ENCODE data around the gene KLHL3. TPM values are rescaled to one million over a fixed set of nuclear protein-coding genes. Genes with fewer than 3 reads are reported as not detected.
A peak's percentile ranks its signal among the peaks of the same experiment; 100 is the strongest.

Gene KLHL3
- total RNA-seq, 1 donor from 2014 or later: 8.9 TPM

GRCh38 chr5:137752905-137753690 is 17.2 kb upstream of the KLHL3 start:
- Histone ChIP-seq H3K4me1 (ENCODE audit: insufficient read depth, low read length) (peaks cover 3% of the 10 kb centered on the region), H3K4me2 (ENCODE audit: low read length) (peak overlapping the region; percentile 93), H3K9me3 (ENCODE audit: insufficient read depth, low read depth, low read length) (no peaks in the 10 kb centered on the region), H4K20me1 (ENCODE audit: insufficient read depth, low read length) (peaks cover 57% of the 10 kb centered on the region), H3K36me3 (ENCODE audit: insufficient read depth, low read length) (peaks cover 8% of the 10 kb centered on the region), H2AFZ (ENCODE audit: low read depth, low read length) (no peak overlapping the region), H3K27me3 (ENCODE audit: insufficient read depth, low read length) (no peaks in the 10 kb centered on the region), H3K9ac (ENCODE audit: low read length) (peak overlapping the region; percentile 98), H3K4me3 (ENCODE audit: insufficient read depth, low read depth, low read length) (peak overlapping the region; percentile 93), H3K27ac (ENCODE audit: low read depth, low read length) (peak overlapping the region; percentile 99), H3K79me2 (ENCODE audit: insufficient read depth, low read length) (peaks cover 58% of the 10 kb centered on the region)
- H3K4me3 Mint-ChIP-seq (ENCODE audit: unreplicated experiment): peak overlapping the region; percentile 98
- H3K9me3 Mint-ChIP-seq (ENCODE audit: unreplicated experiment): no peaks in the 10 kb centered on the region
- H3K4me1 Mint-ChIP-seq (ENCODE audit: low read depth, unreplicated experiment): peaks cover 13% of the 10 kb centered on the region
- no peaks in the 10 kb centered on the region for H3K27me3 Mint-ChIP-seq (ENCODE audit: low read depth, unreplicated experiment)
- H3K36me3 Mint-ChIP-seq (ENCODE audit: low read depth, unreplicated experiment): peaks cover 7% of the 10 kb centered on the region
- TF ChIP-seq EZH2 (IDR thresholded peaks at IDR 0.05; ENCODE audit: insufficient read depth, low read length) (no peak), CTCF (IDR thresholded peaks at IDR 0.05; ENCODE audit: insufficient read depth, low read depth, low read length) (no peak)
- DNase-seq (ENCODE audit: low read depth) (no peak), FAIRE-seq (no peak)
- peak overlapping the region; percentile 100 for H3K27ac Mint-ChIP-seq (ENCODE audit: unreplicated experiment)

DNA sequence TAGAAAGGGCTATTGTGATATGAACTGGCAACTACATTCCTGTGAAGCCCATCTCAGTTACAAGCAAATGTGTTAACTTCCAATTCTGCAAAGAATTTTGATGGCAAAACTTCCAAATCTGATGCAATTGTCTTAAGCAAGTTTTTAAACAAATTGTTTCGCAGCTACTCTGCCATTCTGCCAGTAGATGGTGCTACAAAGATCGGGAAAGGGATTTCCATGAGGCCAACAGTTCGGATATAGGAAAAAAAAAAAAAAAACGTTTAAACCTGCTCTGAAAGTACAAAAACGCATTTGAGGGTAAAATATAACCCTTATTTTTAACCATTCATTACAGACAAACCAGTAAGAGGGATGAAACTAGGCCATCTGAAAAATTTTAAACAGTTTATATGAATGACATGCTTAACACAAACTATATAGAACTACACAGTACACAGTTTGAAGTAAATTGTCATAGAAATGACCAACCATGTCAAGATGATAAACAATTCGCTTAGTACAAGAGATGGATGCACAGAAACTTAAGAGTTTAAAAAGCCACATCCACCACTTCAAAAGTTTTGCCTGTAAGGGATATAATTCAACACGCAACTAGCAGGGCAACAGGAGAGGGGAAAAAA is 16.1 kb upstream of the KLHL3 start:
- peaks cover 13% of the 10 kb centered on the region for H3K4me1 Mint-ChIP-seq (ENCODE audit: low read depth, unreplicated experiment)
- Histone ChIP-seq H3K27ac (ENCODE audit: low read depth, low read length) (no peak overlapping the region), H2AFZ (ENCODE audit: low read depth, low read length) (no peak overlapping the region), H3K9me3 (ENCODE audit: insufficient read depth, low read depth, low read length) (no peaks in the 10 kb centered on the region), H3K4me2 (ENCODE audit: low read length) (peak overlapping the region; percentile 93), H4K20me1 (ENCODE audit: insufficient read depth, low read length) (peaks cover 68% of the 10 kb centered on the region), H3K36me3 (ENCODE audit: insufficient read depth, low read length) (peaks cover 8% of the 10 kb centered on the region), H3K79me2 (ENCODE audit: insufficient read depth, low read length) (peaks cover 58% of the 10 kb centered on the region), H3K4me3 (ENCODE audit: insufficient read depth, low read depth, low read length) (peak overlapping the region; percentile 93), H3K27me3 (ENCODE audit: insufficient read depth, low read length) (no peaks in the 10 kb centered on the region), H3K4me1 (ENCODE audit: insufficient read depth, low read length) (peaks cover 3% of the 10 kb centered on the region), H3K9ac (ENCODE audit: low read length) (peak overlapping the region; percentile 98)
- no peaks in the 10 kb centered on the region for H3K27me3 Mint-ChIP-seq (ENCODE audit: low read depth, unreplicated experiment)
- peak overlapping the region; percentile 98 for H3K4me3 Mint-ChIP-seq (ENCODE audit: unreplicated experiment)
- H3K27ac Mint-ChIP-seq (ENCODE audit: unreplicated experiment): peak overlapping the region; percentile 83
- FAIRE-seq (peak; percentile 50), DNase-seq (ENCODE audit: low read depth) (peak; percentile 50)
- no peaks in the 10 kb centered on the region for H3K9me3 Mint-ChIP-seq (ENCODE audit: unreplicated experiment)
- TF ChIP-seq EZH2 (IDR thresholded peaks at IDR 0.05; ENCODE audit: insufficient read depth, low read length): no peak
- peak; percentile 92 for TF ChIP-seq CTCF (IDR thresholded peaks at IDR 0.05; ENCODE audit: insufficient read depth, low read depth, low read length)
- H3K36me3 Mint-ChIP-seq (ENCODE audit: low read depth, unreplicated experiment): peaks cover 7% of the 10 kb centered on the region

Measured in astrocyte (in vitro differentiated cells and primary cell).